HepG2 (cell line): ENCODE results near the gene SF3B6. TPM values are rescaled to one million over a fixed set of nuclear protein-coding genes. Genes with fewer than 3 reads are reported as not detected.

Experiments used
- ASH2L ChIP-seq: fragments of 300-600, 200-600 bp; sonication (generic); IDR thresholded peaks from 2 replicates; pipeline ENCODE4 v1.7.0; 2017; ENCODE audit warnings: low read depth, mild to moderate bottlenecking, moderate library complexity, mixed read lengths, low read length; ENCODE audit not compliant: insufficient read length
- ERF ChIP-seq: IDR thresholded peaks from 2 replicates; pipeline ENCODE4 v1.6.1; 2018; ENCODE audit warnings: missing biosample characterization, missing genetic modification reagents
- ETV6 ChIP-seq: sonication (generic); formaldehyde crosslinking; conservative IDR thresholded peaks from 2 replicates; pipeline ENCODE4 v1.4.0; 2020; ENCODE audit warnings: missing genetic modification reagents
- FOXC1 ChIP-seq: sonication (generic); formaldehyde crosslinking; IDR thresholded peaks from 2 replicates; pipeline ENCODE4 v1.8.0; 2022; ENCODE audit warnings: mild to moderate bottlenecking, missing genetic modification reagents, borderline replicate concordance
- GATA4 ChIP-seq: sonication (generic); IDR thresholded peaks from 2 replicates; pipeline ENCODE4 v1.6.1; 2016; ENCODE audit warnings: antibody characterized with exemption, low read depth, borderline replicate concordance
- GLI4 ChIP-seq: sonication (generic); formaldehyde crosslinking; IDR thresholded peaks from 2 replicates; pipeline ENCODE4 v1.5.1; 2020; ENCODE audit warnings: missing genetic modification reagents, mild to moderate bottlenecking, moderate library complexity, borderline replicate concordance
- HNRNPK ChIP-seq: fragments of 200-400 bp; formaldehyde crosslinking; IDR thresholded peaks from 2 replicates; pipeline ENCODE4 v1.6.1; 2018; ENCODE audit warnings: low read length, low read depth, moderate library complexity, mild to moderate bottlenecking; ENCODE audit not compliant: poor library complexity, severe bottlenecking
- ISX ChIP-seq: sonication (generic); formaldehyde crosslinking; conservative IDR thresholded peaks from 2 replicates; pipeline ENCODE4 v1.5.0; 2020; ENCODE audit warnings: missing genetic modification reagents
- MTA1 ChIP-seq: sonication (generic); formaldehyde crosslinking; IDR thresholded peaks from 2 replicates; pipeline ENCODE4 v1.4.0; 2020; ENCODE audit warnings: missing genetic modification reagents, mild to moderate bottlenecking, borderline replicate concordance
- PHF21A ChIP-seq: sonication (generic); formaldehyde crosslinking; IDR thresholded peaks from 2 replicates; pipeline ENCODE4 v1.5.0; 2020; ENCODE audit warnings: mild to moderate bottlenecking, missing genetic modification reagents
- RORA ChIP-seq: sonication (generic); formaldehyde crosslinking; IDR thresholded peaks from 2 replicates; pipeline ENCODE4 v1.5.0; 2020; ENCODE audit warnings: mild to moderate bottlenecking, missing genetic modification reagents, moderate library complexity
- SOX13 ChIP-seq, 3 experiments: fragments of 450-650 bp in 1 of 3; sonication (generic) in 1 of 3; formaldehyde crosslinking in 1 of 3; IDR thresholded peaks in 2 of 3; conservative IDR thresholded peaks in 1 of 3; 2 replicates each; pipeline versions ENCODE4 v1.5.0 to v1.6.1; 2016 to 2020; ENCODE audit warnings: antibody characterized with exemption in 1 of 3, mild to moderate bottlenecking in 1 of 3, missing compliant biosample characterization in 1 of 3, missing genetic modification reagents in 1 of 3, moderate library complexity in 1 of 3
- ZBTB20 ChIP-seq: sonication (generic); formaldehyde crosslinking; IDR thresholded peaks from 2 replicates; pipeline ENCODE4 v1.8.1; 2023; ENCODE audit warnings: missing genetic modification reagents, low read depth, mild to moderate bottlenecking, borderline replicate concordance
- ZBTB42 ChIP-seq: sonication (generic); formaldehyde crosslinking; IDR thresholded peaks from 2 replicates; pipeline ENCODE4 v1.5.0; 2020; ENCODE audit warnings: mild to moderate bottlenecking, missing genetic modification reagents
- ZKSCAN8 ChIP-seq: IDR thresholded peaks from 2 replicates; pipeline ENCODE4 v1.6.1; 2016; ENCODE audit warnings: borderline replicate concordance, missing genetic modification reagents, missing compliant biosample characterization
- ZNF329 ChIP-seq: sonication (generic); formaldehyde crosslinking; IDR thresholded peaks from 2 replicates; pipeline ENCODE4 v1.9.0; 2021; ENCODE audit warnings: low read depth, mild to moderate bottlenecking, missing genetic modification reagents
- ZNF460 ChIP-seq: sonication (generic); formaldehyde crosslinking; IDR thresholded peaks from 2 replicates; pipeline ENCODE4 v1.5.1; 2020; ENCODE audit warnings: missing genetic modification reagents, mild to moderate bottlenecking, borderline replicate concordance
- ZNF644 ChIP-seq: IDR thresholded peaks from 2 replicates; pipeline ENCODE4 v1.6.1; 2016; ENCODE audit warnings: low read depth
- ZNF883 ChIP-seq: sonication (generic); formaldehyde crosslinking; IDR thresholded peaks from 2 replicates; pipeline ENCODE4 v1.5.1; 2020; ENCODE audit warnings: mild to moderate bottlenecking, missing genetic modification reagents; ENCODE audit errors: not compliant biosample characterization
- ZSCAN21 ChIP-seq: sonication (generic); formaldehyde crosslinking; IDR thresholded peaks from 2 replicates; pipeline ENCODE4 v1.8.0; 2022; ENCODE audit warnings: mild to moderate bottlenecking, missing genetic modification reagents, moderate library complexity, borderline replicate concordance
- polyA plus RNA-seq, 8 experiments: library from polyadenylated mRNA; depleted of rRNA in 3 of 8; stranded (reverse) in 7 of 8; unstranded in 1 of 8; fragments of >200 nt; fragmentation: Illumina TruSeq in 4 of 8; extraction: Trizol in 4 of 8; gene quantifications; 2 replicates each; pipeline versions ENCODE4 v1.2.1 to v1.2.3, GENCODE V29; 2011 to 2016; ENCODE audit warnings: low read depth in 4 of 8, missing spikeins in 1 of 8, mixed read lengths in 1 of 8; ENCODE audit not compliant: insufficient read depth in 1 of 8
- total RNA-seq, 5 experiments: library from RNA; depleted of rRNA; stranded (reverse); fragments of >200 nt; fragmentation: Illumina TruSeq; extraction: Trizol; gene quantifications; 2 replicates each; pipeline ENCODE4 v1.2.3, GENCODE V29; 2016; ENCODE audit warnings: low read depth in 1 of 5
- TF ChIP-seq, protein P1 (sequence below): sonication (generic); formaldehyde crosslinking; IDR thresholded peaks from 2 replicates; pipeline ENCODE4 v1.4.0; 2020; ENCODE audit warnings: missing genetic modification reagents
- TF ChIP-seq, protein P2 (sequence below): sonication (generic); formaldehyde crosslinking; conservative IDR thresholded peaks from 2 replicates; pipeline ENCODE4 v1.8.0; 2022; ENCODE audit warnings: low read depth, missing genetic modification reagents
- TF ChIP-seq, protein P3 (sequence below): sonication (generic); formaldehyde crosslinking; IDR thresholded peaks from 2 replicates; pipeline ENCODE4 v1.8.1; 2023; ENCODE audit warnings: mild to moderate bottlenecking, inconsistent platforms, moderate library complexity, missing genetic modification reagents, borderline replicate concordance
- TF ChIP-seq, protein P4 (sequence below): IDR thresholded peaks from 2 replicates; pipeline ENCODE4 v1.6.1; 2016; ENCODE audit warnings: missing genetic modification reagents, missing compliant biosample characterization

The SF3B6 gene
- total and polyA plus RNA-seq, 2 of the 13 experiments (the other 11 are each of a cell fraction or from before 2014, with no cell fraction given) = 177 to 182 TPM

DNA sequence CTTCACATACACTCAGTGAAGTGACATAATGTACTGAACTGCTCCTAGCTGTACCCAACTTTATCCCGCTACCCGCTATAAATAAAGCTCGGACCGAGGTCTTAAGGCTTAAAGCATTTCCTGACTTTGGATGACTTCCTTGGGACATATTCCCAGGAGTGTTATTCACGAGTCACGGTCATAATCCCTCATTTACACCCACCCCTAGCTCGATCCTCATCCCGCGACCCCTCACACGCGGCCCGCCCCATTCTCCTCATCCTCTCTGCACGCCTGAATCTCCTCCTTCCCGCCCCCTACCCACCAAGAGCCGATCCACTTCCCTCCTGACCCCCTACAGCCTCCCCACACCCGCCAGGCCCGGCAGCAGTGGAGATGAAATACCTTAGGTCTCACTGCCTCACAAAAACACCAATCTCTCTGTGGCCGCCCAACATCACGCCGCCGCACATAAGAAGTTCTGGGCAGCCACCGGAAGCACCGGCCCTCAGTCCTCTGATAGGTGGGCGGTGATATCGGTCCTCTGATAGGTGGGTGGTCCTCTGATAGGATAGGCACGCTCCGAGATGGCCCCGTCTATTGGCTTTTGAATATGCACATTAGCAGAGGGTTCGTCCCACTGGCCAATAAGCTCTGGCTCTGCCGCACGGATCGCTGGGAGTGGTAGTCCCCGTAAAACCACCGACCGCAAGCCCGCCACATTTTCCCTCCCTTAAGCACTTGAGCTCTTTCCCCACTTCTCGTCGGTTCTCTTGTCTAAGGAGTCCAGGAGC lies 29.0 kb downstream of the SF3B6 start, which contains the start of gene WDCP (continued):
- TF ChIP-seq GATA4 (peak; percentile 61; the same call in 1 of the 2 replicates), HNRNPK (no peak), ZBTB20 (CRISPR knock-in tag) (no peak), FOXC1 (no peak), ZNF644 (no peak), SOX13 (IDR thresholded peaks at IDR 0.05) (no peak), SOX13 (CRISPR knock-in tag; conservative IDR thresholded peaks at IDR 0.05 in 1 of 2, IDR thresholded peaks at IDR 0.05 in 1 of 2) (no peak), GLI4 (peak; percentile 50; the same call in 1 of the 2 replicates), ZNF329 (CRISPR knock-in tag) (no peak), ZNF883 (CRISPR knock-in tag) (peak; percentile 79), ZNF460 (no peak), ERF (CRISPR knock-in tag) (peak; percentile 38; the same call in 1 of the 2 replicates), ETV6 (CRISPR knock-in tag) (no peak), ZBTB42 (CRISPR knock-in tag) (no peak), ISX (CRISPR knock-in tag) (no peak), RORA (CRISPR knock-in tag) (no peak), ASH2L (peak; percentile 79), ZSCAN21 (CRISPR knock-in tag) (peak; percentile 70), MTA1 (CRISPR knock-in tag) (peak; percentile 51; the same call in 1 of the 2 replicates), ZKSCAN8 (CRISPR knock-in tag) (no peak), PHF21A (CRISPR knock-in tag) (no peak)
- TF ChIP-seq, protein P1, sequence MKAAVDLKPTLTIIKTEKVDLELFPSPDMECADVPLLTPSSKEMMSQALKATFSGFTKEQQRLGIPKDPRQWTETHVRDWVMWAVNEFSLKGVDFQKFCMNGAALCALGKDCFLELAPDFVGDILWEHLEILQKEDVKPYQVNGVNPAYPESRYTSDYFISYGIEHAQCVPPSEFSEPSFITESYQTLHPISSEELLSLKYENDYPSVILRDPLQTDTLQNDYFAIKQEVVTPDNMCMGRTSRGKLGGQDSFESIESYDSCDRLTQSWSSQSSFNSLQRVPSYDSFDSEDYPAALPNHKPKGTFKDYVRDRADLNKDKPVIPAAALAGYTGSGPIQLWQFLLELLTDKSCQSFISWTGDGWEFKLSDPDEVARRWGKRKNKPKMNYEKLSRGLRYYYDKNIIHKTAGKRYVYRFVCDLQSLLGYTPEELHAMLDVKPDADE (CRISPR knock-in tag) = 0 out of 2 replicates have a peak, but pooled peaks have one; percentile 86
- TF ChIP-seq, protein P2, sequence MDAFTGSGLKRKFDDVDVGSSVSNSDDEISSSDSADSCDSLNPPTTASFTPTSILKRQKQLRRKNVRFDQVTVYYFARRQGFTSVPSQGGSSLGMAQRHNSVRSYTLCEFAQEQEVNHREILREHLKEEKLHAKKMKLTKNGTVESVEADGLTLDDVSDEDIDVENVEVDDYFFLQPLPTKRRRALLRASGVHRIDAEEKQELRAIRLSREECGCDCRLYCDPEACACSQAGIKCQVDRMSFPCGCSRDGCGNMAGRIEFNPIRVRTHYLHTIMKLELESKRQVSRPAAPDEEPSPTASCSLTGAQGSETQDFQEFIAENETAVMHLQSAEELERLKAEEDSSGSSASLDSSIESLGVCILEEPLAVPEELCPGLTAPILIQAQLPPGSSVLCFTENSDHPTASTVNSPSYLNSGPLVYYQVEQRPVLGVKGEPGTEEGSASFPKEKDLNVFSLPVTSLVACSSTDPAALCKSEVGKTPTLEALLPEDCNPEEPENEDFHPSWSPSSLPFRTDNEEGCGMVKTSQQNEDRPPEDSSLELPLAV (CRISPR knock-in tag) = no peak
- TF ChIP-seq, protein P3, sequence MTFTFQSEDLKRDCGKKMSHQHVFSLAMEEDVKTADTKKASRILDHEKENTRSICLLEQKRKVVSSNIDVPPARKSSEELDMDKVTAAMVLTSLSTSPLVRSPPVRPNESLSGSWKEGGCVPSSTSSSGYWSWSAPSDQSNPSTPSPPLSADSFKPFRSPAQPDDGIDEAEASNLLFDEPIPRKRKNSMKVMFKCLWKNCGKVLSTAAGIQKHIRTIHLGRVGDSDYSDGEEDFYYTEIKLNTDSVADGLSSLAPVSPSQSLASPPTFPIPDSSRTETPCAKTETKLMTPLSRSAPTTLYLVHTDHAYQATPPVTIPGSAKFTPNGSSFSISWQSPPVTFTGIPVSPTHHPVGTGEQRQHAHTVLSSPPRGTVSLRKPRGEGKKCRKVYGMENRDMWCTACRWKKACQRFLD (CRISPR knock-in tag) = peak; percentile 79; the same call in 1 of the 2 replicates
- TF ChIP-seq, protein P4, sequence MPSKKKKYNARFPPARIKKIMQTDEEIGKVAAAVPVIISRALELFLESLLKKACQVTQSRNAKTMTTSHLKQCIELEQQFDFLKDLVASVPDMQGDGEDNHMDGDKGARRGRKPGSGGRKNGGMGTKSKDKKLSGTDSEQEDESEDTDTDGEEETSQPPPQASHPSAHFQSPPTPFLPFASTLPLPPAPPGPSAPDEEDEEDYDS = peak; percentile 99
